ENCODE data around the gene SLC9A7.

SLC9A7 gene

DNA sequence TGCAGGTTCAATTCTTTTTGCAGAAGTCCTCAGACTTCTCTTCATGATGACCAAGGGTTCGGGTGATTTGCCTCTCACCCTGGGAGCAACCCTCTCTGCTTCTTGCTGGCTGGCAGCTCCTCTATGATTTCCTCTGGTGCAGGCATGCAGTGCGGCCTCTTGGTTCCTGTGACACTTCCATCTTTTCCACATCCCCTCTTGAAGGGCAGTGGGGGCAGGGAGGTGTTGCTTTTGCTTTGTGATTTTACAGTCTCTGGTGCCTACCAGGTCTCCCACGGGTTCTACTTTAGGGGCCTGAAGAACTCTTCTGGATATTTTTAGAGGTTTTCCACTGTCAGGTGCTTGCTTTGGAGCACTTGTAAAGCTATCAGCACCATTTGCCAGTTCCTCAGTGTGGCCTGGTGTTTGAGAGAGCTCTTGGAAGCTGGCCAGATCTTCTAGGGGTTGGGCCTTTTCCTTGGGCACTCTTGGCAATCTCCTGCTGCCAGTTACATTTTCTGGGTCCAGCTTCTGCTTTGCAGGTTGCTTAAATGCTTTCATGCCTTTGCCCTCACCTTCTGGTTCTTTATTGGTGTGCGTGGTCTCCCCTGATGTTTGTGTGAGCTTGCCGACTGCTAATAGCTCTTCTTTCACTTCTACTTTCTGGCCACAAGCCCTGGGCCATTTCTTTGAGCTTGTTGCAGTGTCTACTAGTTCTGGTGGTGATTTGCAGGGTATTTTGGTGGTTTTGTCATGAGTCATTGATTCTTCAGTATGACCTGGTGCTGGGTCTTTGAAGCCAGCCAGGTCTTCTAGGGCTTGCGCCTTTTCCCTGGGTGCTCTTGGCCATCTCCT, 196.9 kb downstream of the SLC9A7 start:
- Histone ChIP-seq H3K4me3 (ENCODE audit: low read depth in 1 of 2, low read length in 2 of 2) (no peak overlapping the region), H3K36me3 (ENCODE audit: control insufficient read depth in 1 of 2, insufficient read depth in 2 of 2, low read length in 2 of 2) (no peaks in the 10 kb centered on the region), H3K4me1 (ENCODE audit: control insufficient read depth in 1 of 2, insufficient read depth in 2 of 2, low read length in 2 of 2) (no peaks in the 10 kb centered on the region), H3K27ac (ENCODE audit: low read length) (no peak overlapping the region), H3K9me3 (ENCODE audit: control insufficient read depth in 1 of 2, low read length in 2 of 2) (no peaks in the 10 kb centered on the region), H3K27me3 (ENCODE audit: low read depth, low read length) (no peaks in the 10 kb centered on the region)

DNA sequence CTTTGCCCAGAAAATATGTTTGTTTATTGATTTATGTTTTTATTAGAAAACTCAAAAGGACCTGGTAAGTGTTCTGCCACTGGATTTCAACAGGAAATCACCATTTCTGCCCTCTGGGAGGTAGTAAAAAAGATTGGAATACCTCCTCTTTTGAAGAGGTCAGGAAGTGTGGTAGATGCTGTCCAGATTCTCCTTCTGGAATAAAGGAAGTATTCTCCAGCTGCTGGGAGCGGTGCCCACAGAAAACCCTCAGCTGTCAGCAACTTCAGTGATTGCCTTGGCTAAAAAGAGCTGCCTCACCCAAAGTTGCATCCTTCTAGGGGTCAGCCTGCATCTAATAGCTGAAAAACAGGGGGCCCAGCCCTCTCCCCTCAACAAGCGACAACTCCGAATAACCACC, 199.9 kb downstream of the SLC9A7 start:
- Histone ChIP-seq H3K36me3 (ENCODE audit: control insufficient read depth in 1 of 2, insufficient read depth in 2 of 2, low read length in 2 of 2) (no peaks in the 10 kb centered on the region), H3K9me3 (ENCODE audit: control insufficient read depth in 1 of 2, low read length in 2 of 2) (no peaks in the 10 kb centered on the region), H3K27me3 (ENCODE audit: low read depth, low read length) (no peaks in the 10 kb centered on the region), H3K4me3 (ENCODE audit: low read depth in 1 of 2, low read length in 2 of 2) (no peak overlapping the region), H3K4me1 (ENCODE audit: control insufficient read depth in 1 of 2, insufficient read depth in 2 of 2, low read length in 2 of 2) (no peaks in the 10 kb centered on the region), H3K27ac (ENCODE audit: low read length) (no peak overlapping the region)

DNA sequence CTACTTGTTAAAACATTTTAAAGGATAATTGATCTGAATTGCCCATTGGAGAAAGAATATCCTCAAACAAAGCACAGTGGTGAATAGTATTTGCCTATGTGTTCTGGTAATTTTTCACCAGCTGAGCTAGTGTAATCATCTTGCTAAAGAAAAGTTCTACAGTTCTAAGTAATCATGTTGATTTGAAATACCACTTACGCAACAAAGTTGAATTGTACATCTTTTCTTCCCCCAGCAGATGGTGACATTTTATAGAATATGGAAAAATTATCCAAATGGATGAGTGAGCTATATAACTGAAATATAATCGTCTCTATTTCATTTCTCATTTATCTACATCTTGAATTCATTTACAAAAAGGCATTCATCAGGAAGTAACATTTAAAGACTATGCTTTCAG, 204.0 kb downstream of the SLC9A7 start:
- Histone ChIP-seq H3K4me3 (ENCODE audit: low read depth in 1 of 2, low read length in 2 of 2) (no peak overlapping the region), H3K36me3 (ENCODE audit: control insufficient read depth in 1 of 2, insufficient read depth in 2 of 2, low read length in 2 of 2) (no peaks in the 10 kb centered on the region), H3K27ac (ENCODE audit: low read length) (no peak overlapping the region), H3K27me3 (ENCODE audit: low read depth, low read length) (no peaks in the 10 kb centered on the region), H3K4me1 (ENCODE audit: control insufficient read depth in 1 of 2, insufficient read depth in 2 of 2, low read length in 2 of 2) (no peaks in the 10 kb centered on the region), H3K9me3 (ENCODE audit: control insufficient read depth in 1 of 2, low read length in 2 of 2) (no peaks in the 10 kb centered on the region)

DNA sequence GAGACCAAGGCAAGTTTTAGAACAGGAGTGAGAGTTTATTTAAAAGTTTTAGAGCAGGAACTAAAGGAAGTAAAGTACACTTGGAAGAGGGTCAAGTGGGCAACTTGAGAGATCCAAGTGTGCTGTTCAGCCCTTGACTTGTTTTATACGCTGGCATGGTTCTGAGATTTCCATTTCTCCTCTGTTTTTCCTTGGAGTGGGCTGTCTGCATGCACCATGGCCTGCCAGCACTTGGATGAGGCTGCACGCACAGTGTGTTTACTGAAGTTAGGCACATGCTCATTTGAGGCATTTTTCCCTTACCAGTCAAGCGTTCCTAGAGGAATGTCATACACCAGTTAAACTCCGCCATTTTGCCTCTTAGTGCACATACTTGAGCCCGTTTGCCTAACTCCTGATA, 205.0 kb downstream of the SLC9A7 start:
- Histone ChIP-seq H3K4me3 (ENCODE audit: low read depth in 1 of 2, low read length in 2 of 2) (no peak overlapping the region), H3K36me3 (ENCODE audit: control insufficient read depth in 1 of 2, insufficient read depth in 2 of 2, low read length in 2 of 2) (no peaks in the 10 kb centered on the region), H3K9me3 (ENCODE audit: control insufficient read depth in 1 of 2, low read length in 2 of 2) (no peaks in the 10 kb centered on the region), H3K4me1 (ENCODE audit: control insufficient read depth in 1 of 2, insufficient read depth in 2 of 2, low read length in 2 of 2) (no peaks in the 10 kb centered on the region), H3K27me3 (ENCODE audit: low read depth, low read length) (no peaks in the 10 kb centered on the region), H3K27ac (ENCODE audit: low read length) (no peak overlapping the region)

DNA sequence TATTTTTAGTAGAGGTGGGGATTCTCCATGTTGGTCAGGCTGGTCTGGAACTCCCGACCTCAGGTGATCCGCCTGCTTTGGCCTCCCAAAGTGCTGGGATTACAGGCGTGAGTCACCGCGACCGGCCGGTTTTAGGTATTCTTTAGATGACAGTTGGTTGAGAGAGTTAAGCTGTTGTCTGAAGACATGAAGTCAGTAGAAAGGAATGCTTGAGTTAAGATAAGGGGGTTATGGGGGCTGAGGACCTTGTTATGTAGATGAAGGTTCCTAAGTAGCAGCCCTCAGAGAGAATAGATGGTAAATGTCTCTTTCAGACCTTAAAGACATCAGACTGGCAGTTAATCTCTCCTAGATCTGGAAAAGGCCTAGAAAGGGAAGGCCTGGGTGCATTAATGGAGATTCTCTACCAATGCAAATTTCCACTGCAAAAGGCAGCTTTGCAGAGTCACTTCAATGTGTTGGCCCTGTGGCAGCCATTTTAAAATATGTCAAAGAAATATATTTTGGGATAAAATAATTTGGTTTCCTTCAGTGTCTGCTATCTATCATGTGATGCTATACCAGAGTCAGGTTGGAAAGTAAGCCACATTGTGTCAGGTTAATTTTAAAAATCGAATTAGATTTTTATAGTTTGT, 207.3 kb downstream of the SLC9A7 start:
- Histone ChIP-seq H3K4me3 (ENCODE audit: low read depth in 1 of 2, low read length in 2 of 2) (no peak overlapping the region), H3K4me1 (ENCODE audit: control insufficient read depth in 1 of 2, insufficient read depth in 2 of 2, low read length in 2 of 2) (peaks cover 0 to 3% of the 10 kb centered on the region in 2 donors), H3K27me3 (ENCODE audit: low read depth, low read length) (no peaks in the 10 kb centered on the region), H3K27ac (ENCODE audit: low read length) (no peak overlapping the region), H3K9me3 (ENCODE audit: control insufficient read depth in 1 of 2, low read length in 2 of 2) (no peaks in the 10 kb centered on the region), H3K36me3 (ENCODE audit: control insufficient read depth in 1 of 2, insufficient read depth in 2 of 2, low read length in 2 of 2) (no peaks in the 10 kb centered on the region)

DNA sequence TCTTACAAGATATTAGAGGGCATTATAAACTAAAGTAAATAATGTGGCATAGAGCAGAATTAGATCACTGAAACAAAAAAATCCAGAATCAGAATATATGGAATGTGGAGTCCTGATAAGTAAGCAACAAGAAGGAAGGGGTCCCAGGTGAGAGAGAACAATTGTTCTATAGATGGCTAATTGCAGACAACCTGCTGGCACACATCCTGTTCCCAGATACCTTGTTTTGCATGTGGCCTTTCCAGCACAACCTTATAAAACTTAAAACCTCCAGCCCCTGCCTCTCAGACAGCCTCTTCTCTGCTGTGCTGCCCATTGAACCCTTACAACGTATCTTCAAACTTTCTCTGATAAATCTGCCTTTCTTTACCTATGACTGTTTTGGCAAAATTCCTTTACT, 209.0 kb downstream of the SLC9A7 start:
- H3K27me3 ChIP-seq (ENCODE audit: low read depth, low read length): no peaks in the 10 kb centered on the region
- no peaks in the 10 kb centered on the region for H3K9me3 ChIP-seq (ENCODE audit: control insufficient read depth in 1 of 2, low read length in 2 of 2)
- H3K4me3 ChIP-seq (ENCODE audit: low read depth in 1 of 2, low read length in 2 of 2): no peak overlapping the region
- no peaks in the 10 kb centered on the region for H3K36me3 ChIP-seq (ENCODE audit: control insufficient read depth in 1 of 2, insufficient read depth in 2 of 2, low read length in 2 of 2)
- H3K4me1 ChIP-seq (ENCODE audit: control insufficient read depth in 1 of 2, insufficient read depth in 2 of 2, low read length in 2 of 2): peaks cover 0 to 3% of the 10 kb centered on the region in 2 donors
- no peak overlapping the region for H3K27ac ChIP-seq (ENCODE audit: low read length)

All from muscle layer of duodenum (tissue), 2 donors.